SK-N-SH treated with all-trans-retinoic acid at 6 μM for 48 hours (cell line): ENCODE results near the gene B3GALT6.

Experiments used
- ARNTL ChIP-seq: fragments of 450-650 bp; formaldehyde crosslinking; IDR thresholded peaks from 2 replicates; pipeline ENCODE4 v1.5.0; 2020; ENCODE audit warnings: low read depth, mild to moderate bottlenecking, moderate library complexity, borderline replicate concordance
- BACH2 ChIP-seq: fragments of 250-450 bp; sonication (Bioruptor Pico); IDR thresholded peaks from 2 replicates; pipeline ENCODE4 v1.9.0; 2021; ENCODE audit warnings: mild to moderate bottlenecking, borderline replicate concordance
- GLIS3 ChIP-seq: fragments of 250-450 bp; sonication (Bioruptor Pico); IDR thresholded peaks from 2 replicates; pipeline ENCODE4 v1.5.0; 2020; ENCODE audit warnings: mild to moderate bottlenecking, moderate library complexity
- ISL1 ChIP-seq: fragments of 250-450 bp; sonication (Bioruptor Pico); IDR thresholded peaks from 2 replicates; pipeline ENCODE4 v2.1.2; 2022; ENCODE audit warnings: mild to moderate bottlenecking, moderate library complexity
- PATZ1 ChIP-seq: fragments of 250-450 bp; sonication (Bioruptor Pico); IDR thresholded peaks from 2 replicates; pipeline ENCODE4 v1.8.0; 2020; ENCODE audit warnings: mild to moderate bottlenecking, moderate library complexity, borderline replicate concordance
- RARB ChIP-seq: fragments of 250-450 bp; sonication (Bioruptor Pico); IDR thresholded peaks from 2 replicates; pipeline ENCODE4 v1.8.0; 2021; ENCODE audit warnings: mild to moderate bottlenecking, moderate library complexity
- SNAI2 ChIP-seq: fragments of 250-450 bp; sonication (Bioruptor Pico); IDR thresholded peaks from 2 replicates; pipeline ENCODE4 v1.5.0; 2020; ENCODE audit warnings: mild to moderate bottlenecking, moderate library complexity
- TOX ChIP-seq: fragments of 250-450 bp; sonication (Bioruptor Pico); IDR thresholded peaks from 2 replicates; pipeline ENCODE4 v1.8.0; 2021; ENCODE audit warnings: mild to moderate bottlenecking, moderate library complexity, borderline replicate concordance
- TSHZ2 ChIP-seq: fragments of 250-450 bp; sonication (Bioruptor Pico); IDR thresholded peaks from 2 replicates; pipeline ENCODE4 v1.5.0; 2020; ENCODE audit warnings: mild to moderate bottlenecking, moderate library complexity
- ZFP30 ChIP-seq: fragments of 450-650 bp; formaldehyde crosslinking; IDR thresholded peaks from 2 replicates; pipeline ENCODE4 v1.5.0; 2022; ENCODE audit warnings: mild to moderate bottlenecking, moderate library complexity

GRCh38 chr1:1182491-1183220 is 49.4 kb upstream of the B3GALT6 start:
- no peak for TF ChIP-seq ARNTL
- no peak for TF ChIP-seq TOX (CRISPR knock-in tag)
- no peak for TF ChIP-seq RARB (CRISPR knock-in tag)
- no peak for TF ChIP-seq SNAI2
- TF ChIP-seq PATZ1: no peak
- TF ChIP-seq BACH2 (CRISPR knock-in tag): no peak
- TF ChIP-seq TSHZ2 (CRISPR knock-in tag): no peak
- no peak for TF ChIP-seq ZFP30 (CRISPR knock-in tag)
- TF ChIP-seq ISL1: no peak
- TF ChIP-seq GLIS3 (CRISPR knock-in tag): no peak
